ENCODE measurements around the gene MLXIPL. TPM values are rescaled to one million over a fixed set of nuclear protein-coding genes. Genes with fewer than 3 reads are reported as not detected.

MLXIPL gene
- total RNA-seq, 1 donor from 2014 or later: 0.86 TPM

- peak; percentile 88 for DNase-seq
- Mint-ChIP-seq H3K27ac (ENCODE audit: unreplicated experiment) (no peak overlapping the region), H3K4me3 (ENCODE audit: unreplicated experiment) (peak overlapping the region; percentile 52), H3K9me3 (ENCODE audit: unreplicated experiment) (no peaks in the 10 kb centered on the region), H3K36me3 (ENCODE audit: unreplicated experiment) (no peaks in the 10 kb centered on the region), H3K4me1 (ENCODE audit: low read depth, unreplicated experiment) (no peaks in the 10 kb centered on the region), H3K27me3 (ENCODE audit: unreplicated experiment) (peaks cover 8% of the 10 kb centered on the region)
- peak; percentile 96 for TF ChIP-seq CTCF (IDR thresholded peaks at IDR 0.05; ENCODE audit: partially characterized antibody, unreplicated experiment)
Observed at GRCh38 chr7:73606801-73607691, 17.3 kb downstream of the MLXIPL start.

GRCh38 chr7:73605601-73606220 lies 18.6 kb downstream of the MLXIPL start:
- no peak for TF ChIP-seq CTCF (IDR thresholded peaks at IDR 0.05; ENCODE audit: partially characterized antibody, unreplicated experiment)
- Mint-ChIP-seq H3K27me3 (ENCODE audit: unreplicated experiment) (peaks cover 11% of the 10 kb centered on the region), H3K4me1 (ENCODE audit: low read depth, unreplicated experiment) (no peaks in the 10 kb centered on the region), H3K27ac (ENCODE audit: unreplicated experiment) (no peak overlapping the region), H3K9me3 (ENCODE audit: unreplicated experiment) (no peaks in the 10 kb centered on the region), H3K4me3 (ENCODE audit: unreplicated experiment) (no peak overlapping the region), H3K36me3 (ENCODE audit: unreplicated experiment) (no peaks in the 10 kb centered on the region)
- no peak for DNase-seq

GRCh38 chr7:73602721-73603651 lies 21.3 kb downstream of the MLXIPL start:
- peaks cover 4% of the 10 kb centered on the region for H3K36me3 Mint-ChIP-seq (ENCODE audit: unreplicated experiment)
- no peak overlapping the region for H3K4me3 Mint-ChIP-seq (ENCODE audit: unreplicated experiment)
- peaks cover 5% of the 10 kb centered on the region for H3K4me1 Mint-ChIP-seq (ENCODE audit: low read depth, unreplicated experiment)
- peaks cover 9% of the 10 kb centered on the region for H3K27me3 Mint-ChIP-seq (ENCODE audit: unreplicated experiment)
- peaks cover 2% of the 10 kb centered on the region for H3K9me3 Mint-ChIP-seq (ENCODE audit: unreplicated experiment)
- DNase-seq: no peak
- no peak overlapping the region for H3K27ac Mint-ChIP-seq (ENCODE audit: unreplicated experiment)
- TF ChIP-seq CTCF (IDR thresholded peaks at IDR 0.05; ENCODE audit: partially characterized antibody, unreplicated experiment): no peak

GRCh38 chr7:73599916-73600315 lies 24.4 kb downstream of the MLXIPL start:
- peaks cover 7% of the 10 kb centered on the region for H3K4me1 Mint-ChIP-seq (ENCODE audit: low read depth, unreplicated experiment)
- no peak overlapping the region for H3K4me3 Mint-ChIP-seq (ENCODE audit: unreplicated experiment)
- DNase-seq: no peak
- H3K9me3 Mint-ChIP-seq (ENCODE audit: unreplicated experiment): peaks cover 4% of the 10 kb centered on the region
- peaks cover 8% of the 10 kb centered on the region for H3K27me3 Mint-ChIP-seq (ENCODE audit: unreplicated experiment)
- no peak for TF ChIP-seq CTCF (IDR thresholded peaks at IDR 0.05; ENCODE audit: partially characterized antibody, unreplicated experiment)
- no peak overlapping the region for H3K27ac Mint-ChIP-seq (ENCODE audit: unreplicated experiment)
- H3K36me3 Mint-ChIP-seq (ENCODE audit: unreplicated experiment): peaks cover 7% of the 10 kb centered on the region
